ENCODE measurements around the gene PARP2. TPM values are rescaled to one million over a fixed set of nuclear protein-coding genes. Genes with fewer than 3 reads are reported as not detected.

Gene PARP2
- 19.1 and 23.5 TPM in 2 replicates for total RNA-seq (2014; rRNA removed; shearing (Covaris generic))

GRCh38 chr14:20343092-20343861 lies at the start of gene PARP2:
TSS of gene PARP2 (plus strand) at chr14:20343635. CDS start at chr14:20343642, 7 bp downstream.

GRCh38 chr14:20305265-20306078 lies 38.0 kb upstream of the PARP2 start, which contains the start of gene TTC5:
TSS of gene TTC5 (minus strand) at chr14:20305951. CDS start at chr14:20305937, 14 bp downstream.

GRCh38 chr14:20332788-20333493 lies 10.5 kb upstream of the PARP2 start, which contains the start of gene CCNB1IP1:
TSS of gene CCNB1IP1 (minus strand) at chr14:20333279. CDS start at chr14:20316523, 16,756 bp downstream.

Small RNAs within 50 kb of the gene (small RNA-seq; reads per million reads assigned to genes)
- gene SNORA79B (not detected), gene SNORD126 (353 reads per million, percentile 98 among the genes with 10 or more reads in this experiment)

Other genes with a start within 250 kb of the PARP2 start
- not detected in 2 replicates for gene OR4K17, start 232.9 kb upstream of the PARP2 start, total RNA-seq (2014; rRNA removed; shearing (Covaris generic))
- not detected in 2 replicates for gene OR4N5, start 204.8 kb upstream of the PARP2 start, total RNA-seq (2014; rRNA removed; shearing (Covaris generic))
- gene OR11G2, start 152.7 kb upstream of the PARP2 start, total RNA-seq (2014; rRNA removed; shearing (Covaris generic)): not detected in 2 replicates
- not detected in 2 replicates for gene OR11H6, start 119.9 kb upstream of the PARP2 start, total RNA-seq (2014; rRNA removed; shearing (Covaris generic))
- gene OR11H7, start 114.7 kb upstream of the PARP2 start, total RNA-seq (2014; rRNA removed; shearing (Covaris generic)): not detected in 2 replicates
- gene OR11H4, start 104.3 kb upstream of the PARP2 start, total RNA-seq (2014; rRNA removed; shearing (Covaris generic)): not detected in 2 replicates
- 12.7 and 17.9 TPM in 2 replicates for gene TTC5, start 37.7 kb upstream of the PARP2 start, total RNA-seq (2014; rRNA removed; shearing (Covaris generic))
- gene CCNB1IP1, start 10.4 kb upstream of the PARP2 start, total RNA-seq (2014; rRNA removed; shearing (Covaris generic)): 54.5 and 54.8 TPM in 2 replicates
- 7.1 and 8.3 TPM in 2 replicates for gene TEP1, start 69.9 kb downstream of the PARP2 start, total RNA-seq (2014; rRNA removed; shearing (Covaris generic))
- 0.05 TPM in 1 of 2 replicates, not detected in the other for gene KLHL33, start 92.5 kb downstream of the PARP2 start, total RNA-seq (2014; rRNA removed; shearing (Covaris generic))
- 16.4 and 19.1 TPM in 2 replicates for gene OSGEP, start 111.2 kb downstream of the PARP2 start, total RNA-seq (2014; rRNA removed; shearing (Covaris generic))
- 86.7 and 96.2 TPM in 2 replicates for gene APEX1, start 111.6 kb downstream of the PARP2 start, total RNA-seq (2014; rRNA removed; shearing (Covaris generic))
- 13.1 and 14.8 TPM in 2 replicates for gene PIP4P1, start 117.8 kb downstream of the PARP2 start, total RNA-seq (2014; rRNA removed; shearing (Covaris generic))
- 59.5 and 62.4 TPM in 2 replicates for gene PNP, start 125.8 kb downstream of the PARP2 start, total RNA-seq (2014; rRNA removed; shearing (Covaris generic))
- gene RNASE10, start 161.9 kb downstream of the PARP2 start, total RNA-seq (2014; rRNA removed; shearing (Covaris generic)): not detected in 2 replicates
- gene RNASE9, start 217.4 kb downstream of the PARP2 start, total RNA-seq (2014; rRNA removed; shearing (Covaris generic)): not detected in 2 replicates
- 0.11 TPM in 1 of 2 replicates, not detected in the other for gene RNASE11, start 244.4 kb downstream of the PARP2 start, total RNA-seq (2014; rRNA removed; shearing (Covaris generic))
- gene RNASE12, start 247.7 kb downstream of the PARP2 start, total RNA-seq (2014; rRNA removed; shearing (Covaris generic)): not detected in 2 replicates